Natural killer cell (primary cell): ENCODE data around the gene TAB2. TPM values are rescaled to one million over a fixed set of nuclear protein-coding genes. Genes with fewer than 3 reads are reported as not detected.

Source experiments
- ATAC-seq, 3 donors: fragments of 150-1000 bp in 2 of 3; fragments of 200-7000 bp in 1 of 3; cut with Tn5 transposase; 1 replicate in 1 of 3; 2 replicates in 2 of 3; pipeline ENCODE4 v1.10.0; 2021; ENCODE audit warnings: mild to moderate bottlenecking in 2 of 3, moderate library complexity in 2 of 3
- DNase-seq, 2 donors: peaks; one replicate each; pipeline versions ENCODE4 v3.0.0 to v3.0.0-alpha.2; 2013 to 2021; ENCODE audit warnings: mixed read lengths in 1 of 2
- H3K27ac ChIP-seq: one replicate; pipeline ENCODE4 v1.5.1; 2013; ENCODE audit warnings: mild to moderate bottlenecking, low read length
- H3K27me3 ChIP-seq: one replicate; pipeline ENCODE4 v1.6.1; 2013; ENCODE audit warnings: low read length; ENCODE audit not compliant: control insufficient read depth, insufficient read depth
- H3K36me3 ChIP-seq: one replicate; pipeline ENCODE4 v1.6.1; 2013; ENCODE audit warnings: low read length; ENCODE audit not compliant: control insufficient read depth, insufficient read depth
- H3K4me1 ChIP-seq: one replicate; pipeline ENCODE4 v1.6.1; 2013; ENCODE audit warnings: low read length; ENCODE audit not compliant: control insufficient read depth, insufficient read depth
- H3K4me3 ChIP-seq: one replicate; pipeline ENCODE4 v1.5.1; 2013; ENCODE audit warnings: low read length
- H3K9me3 ChIP-seq: one replicate; pipeline ENCODE4 v1.6.1; 2013; ENCODE audit warnings: low read length; ENCODE audit not compliant: control insufficient read depth, insufficient read depth
- H3K27ac Mint-ChIP-seq, 2 donors: one replicate each; pipeline ENCODE4 v1.8.0; 2022; ENCODE audit warnings: mild to moderate bottlenecking in 2 of 2, mixed read lengths in 2 of 2, moderate library complexity in 1 of 2
- H3K27me3 Mint-ChIP-seq, 2 donors: one replicate each; pipeline ENCODE4 v1.8.0; 2022; ENCODE audit warnings: low read depth in 2 of 2, mixed read lengths in 2 of 2
- H3K36me3 Mint-ChIP-seq: one replicate; pipeline ENCODE4 v1.8.0; 2022; ENCODE audit warnings: mixed read lengths
- H3K4me1 Mint-ChIP-seq, 2 donors: one replicate each; pipeline ENCODE4 v1.8.0; 2022; ENCODE audit warnings: mixed read lengths in 2 of 2
- H3K4me3 Mint-ChIP-seq: one replicate; pipeline ENCODE4 v1.8.0; 2022; ENCODE audit warnings: mild to moderate bottlenecking, moderate library complexity, mixed read lengths
- H3K9me3 Mint-ChIP-seq, 2 donors: one replicate each; pipeline ENCODE4 v1.8.0; 2022; ENCODE audit warnings: mixed read lengths in 2 of 2
- WGBS: methylation state at CpG from one replicate; pipeline ENCODE4 v1.1.7; 2013; ENCODE audit warnings: missing lambda C conversion rate; ENCODE audit not compliant: insufficient coverage; 5-methylcytosine and 5-hydroxymethylcytosine counted together
- intact Hi-C: fragments of 100-400 bp; cut with micrococcal nuclease; formaldehyde crosslinking; loops from one replicate; pipeline ENCODE4 v1.14.2; 2022
- total RNA-seq, 4 donors: library from RNA; stranded (reverse); fragments of 120-200 nt in 1 of 4; gene quantifications; one replicate each; pipeline versions ENCODE4 v1.2.3 to v1.2.4, GENCODE V29; 2013 to 2022
- TF ChIP-seq, protein P1 (sequence below): fragments of 200-600 bp; IDR thresholded peaks from one replicate; pipeline ENCODE4 v1.8.0; 2022; ENCODE audit warnings: antibody characterized with exemption

The TAB2 gene
- total RNA-seq, 3 donors from 2014 or later (not counting 1 experiment from before 2014, with no cell fraction given) = 65.7 to 74.9 (median 68.9) TPM

- H3K4me1 ChIP-seq = peaks cover 3% of the 10 kb centered on the region
- intact Hi-C loops = no loop called here
- H3K9me3 ChIP-seq = no peaks in the 10 kb centered on the region
- no peak overlapping the region for H3K4me3 ChIP-seq
- H3K27me3 Mint-ChIP-seq = no peaks in the 10 kb centered on the region
- ATAC-seq (no peak), DNase-seq (no peak)
- TF ChIP-seq, protein P1, sequence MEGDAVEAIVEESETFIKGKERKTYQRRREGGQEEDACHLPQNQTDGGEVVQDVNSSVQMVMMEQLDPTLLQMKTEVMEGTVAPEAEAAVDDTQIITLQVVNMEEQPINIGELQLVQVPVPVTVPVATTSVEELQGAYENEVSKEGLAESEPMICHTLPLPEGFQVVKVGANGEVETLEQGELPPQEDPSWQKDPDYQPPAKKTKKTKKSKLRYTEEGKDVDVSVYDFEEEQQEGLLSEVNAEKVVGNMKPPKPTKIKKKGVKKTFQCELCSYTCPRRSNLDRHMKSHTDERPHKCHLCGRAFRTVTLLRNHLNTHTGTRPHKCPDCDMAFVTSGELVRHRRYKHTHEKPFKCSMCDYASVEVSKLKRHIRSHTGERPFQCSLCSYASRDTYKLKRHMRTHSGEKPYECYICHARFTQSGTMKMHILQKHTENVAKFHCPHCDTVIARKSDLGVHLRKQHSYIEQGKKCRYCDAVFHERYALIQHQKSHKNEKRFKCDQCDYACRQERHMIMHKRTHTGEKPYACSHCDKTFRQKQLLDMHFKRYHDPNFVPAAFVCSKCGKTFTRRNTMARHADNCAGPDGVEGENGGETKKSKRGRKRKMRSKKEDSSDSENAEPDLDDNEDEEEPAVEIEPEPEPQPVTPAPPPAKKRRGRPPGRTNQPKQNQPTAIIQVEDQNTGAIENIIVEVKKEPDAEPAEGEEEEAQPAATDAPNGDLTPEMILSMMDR = no peak
- WGBS = 67% methylated on average over 1 of the region's 2 CpGs
- no peak overlapping the region for H3K27ac Mint-ChIP-seq
- H3K4me3 Mint-ChIP-seq = no peak overlapping the region
- H3K27me3 ChIP-seq = no peaks in the 10 kb centered on the region
- peaks cover 67 to 73% of the 10 kb centered on the region in 2 donors for H3K4me1 Mint-ChIP-seq
- H3K27ac ChIP-seq = no peak overlapping the region
- peaks cover 2% of the 10 kb centered on the region for H3K36me3 ChIP-seq
- H3K9me3 Mint-ChIP-seq = no peaks in the 10 kb centered on the region
- H3K36me3 Mint-ChIP-seq = no peaks in the 10 kb centered on the region
Observed at GRCh38 chr6:149327638-149328037, 10.1 kb downstream of the TAB2 start.

DNA sequence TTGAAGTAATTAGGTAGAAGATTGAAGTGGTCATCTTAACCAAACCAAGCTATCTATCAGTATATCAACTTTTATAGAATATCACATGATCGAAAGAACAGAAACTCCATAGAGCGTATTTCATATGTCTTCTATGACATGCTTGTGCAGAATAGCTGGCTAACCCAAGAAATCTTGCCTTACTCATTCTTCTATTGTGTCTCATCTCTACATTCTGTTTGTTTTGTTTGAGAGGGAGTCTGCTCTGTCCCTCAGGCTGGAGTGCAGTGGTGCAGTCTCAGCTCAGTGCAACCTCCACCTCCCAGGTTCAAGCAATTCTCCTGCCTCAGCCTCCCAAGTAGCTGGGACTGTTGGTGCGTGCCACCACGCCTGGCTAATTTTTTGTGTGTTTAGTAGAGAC lies 10.6 kb downstream of the TAB2 start:
- H3K27ac Mint-ChIP-seq = no peak overlapping the region
- H3K4me3 ChIP-seq = no peak overlapping the region
- no peak overlapping the region for H3K27ac ChIP-seq
- no peak for DNase-seq
- no peaks in the 10 kb centered on the region for H3K36me3 Mint-ChIP-seq
- H3K9me3 ChIP-seq = no peaks in the 10 kb centered on the region
- TF ChIP-seq, protein P1 = no peak
- no peaks in the 10 kb centered on the region for H3K9me3 Mint-ChIP-seq
- peaks cover 67 to 73% of the 10 kb centered on the region in 2 donors for H3K4me1 Mint-ChIP-seq
- no peaks in the 10 kb centered on the region for H3K27me3 ChIP-seq
- H3K27me3 Mint-ChIP-seq = no peaks in the 10 kb centered on the region
- peaks cover 3% of the 10 kb centered on the region for H3K4me1 ChIP-seq
- intact Hi-C loops = no loop called here
- no peak for ATAC-seq
- 94% methylated on average over 4 of the region's 4 CpGs for WGBS
- H3K4me3 Mint-ChIP-seq = no peak overlapping the region
- H3K36me3 ChIP-seq = peaks cover 2% of the 10 kb centered on the region

- H3K4me1 Mint-ChIP-seq = peaks cover 67 to 74% of the 10 kb centered on the region in 2 donors
- DNase-seq = no peak
- TF ChIP-seq, protein P1 = no peak
- no peaks in the 10 kb centered on the region for H3K36me3 Mint-ChIP-seq
- Histone ChIP-seq H3K9me3 (no peaks in the 10 kb centered on the region), H3K27ac (no peak overlapping the region), H3K4me1 (peaks cover 3% of the 10 kb centered on the region), H3K27me3 (no peaks in the 10 kb centered on the region), H3K4me3 (no peak overlapping the region), H3K36me3 (peaks cover 2% of the 10 kb centered on the region)
- WGBS = 76% methylated on average over 1 of the region's 1 CpG
- H3K27me3 Mint-ChIP-seq = no peaks in the 10 kb centered on the region
- H3K27ac Mint-ChIP-seq = no peak overlapping the region
- no peaks in the 10 kb centered on the region for H3K9me3 Mint-ChIP-seq
- no peak overlapping the region for H3K4me3 Mint-ChIP-seq
- ATAC-seq = no peak
- intact Hi-C loops = no loop called here
Observed at GRCh38 chr6:149329529-149329928, 12.0 kb downstream of the TAB2 start.

DNA sequence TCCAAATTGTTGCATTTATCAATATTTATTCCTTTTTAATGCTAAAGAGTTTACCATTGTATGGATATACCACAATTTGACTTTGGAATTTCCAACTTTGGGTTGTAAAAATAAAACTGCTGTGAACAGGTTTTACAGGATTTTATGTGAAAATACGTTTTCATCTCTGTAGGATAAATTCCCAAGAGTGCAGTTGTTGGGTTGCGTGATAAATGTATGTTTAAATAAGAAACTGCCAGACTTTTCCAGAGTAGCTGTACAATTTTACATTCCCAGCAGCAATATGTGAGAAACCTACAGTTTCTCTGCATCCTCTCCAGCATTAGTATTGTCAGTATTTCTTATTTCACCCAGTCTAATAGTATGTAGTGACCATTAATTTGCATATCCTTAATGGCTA lies 12.6 kb downstream of the TAB2 start:
- Histone ChIP-seq H3K27me3 (no peaks in the 10 kb centered on the region), H3K36me3 (peaks cover 2% of the 10 kb centered on the region), H3K27ac (no peak overlapping the region), H3K9me3 (no peaks in the 10 kb centered on the region), H3K4me3 (no peak overlapping the region), H3K4me1 (peaks cover 3% of the 10 kb centered on the region)
- WGBS = 93% methylated on average over 2 of the region's 2 CpGs
- TF ChIP-seq, protein P1 = no peak
- Mint-ChIP-seq H3K9me3 (no peaks in the 10 kb centered on the region), H3K4me3 (no peak overlapping the region), H3K27me3 (no peaks in the 10 kb centered on the region), H3K4me1 (peaks cover 70 to 72% of the 10 kb centered on the region in 2 donors), H3K36me3 (no peaks in the 10 kb centered on the region), H3K27ac (no peak overlapping the region)
- intact Hi-C loops = no loop called here
- no peak for DNase-seq
- no peak for ATAC-seq
